Peyer's patch (tissue), 4 donors: ENCODE data around the gene OSR1. TPM values are rescaled to one million over a fixed set of nuclear protein-coding genes. Genes with fewer than 3 reads are reported as not detected.

Experiments
- DNase-seq, 3 donors: peaks; one replicate each; pipeline ENCODE4 v3.0.0-alpha.2; 2017 to 2019
- H3K27ac ChIP-seq, 4 donors: fragments of 200-600 bp; sonication (generic); one replicate each; pipeline ENCODE4 v1.5.1; 2016 to 2019
- H3K27me3 ChIP-seq, 2 donors: fragments of 200-600 bp; sonication (generic); one replicate each; pipeline ENCODE4 v1.5.1; 2019
- H3K36me3 ChIP-seq, 3 donors: fragments of 200-600 bp; sonication (generic); one replicate each; pipeline ENCODE4 v1.5.1; 2016 to 2019
- H3K4me1 ChIP-seq, 4 donors: fragments of 200-600 bp; sonication (generic); one replicate each; pipeline ENCODE4 v1.5.1; 2016 to 2019
- H3K4me3 ChIP-seq, 4 donors: fragments of 200-600 bp; sonication (generic); 1 replicate in 3 of 4; 2 replicates in 1 of 4; pipeline ENCODE4 v1.5.1; 2016 to 2019; ENCODE audit warnings: mild to moderate bottlenecking in 1 of 4
- H3K9me3 ChIP-seq, 4 donors: fragments of 200-600 bp; sonication (generic); one replicate each; pipeline ENCODE4 v1.5.1; 2016 to 2019; ENCODE audit warnings: mild to moderate bottlenecking in 1 of 4
- POLR2A ChIP-seq, 2 donors: fragments of 450-650 bp; IDR thresholded peaks; one replicate each; pipeline ENCODE4 v1.5.1; 2017; ENCODE audit warnings: antibody characterized with exemption in 2 of 2, mild to moderate bottlenecking in 2 of 2, moderate library complexity in 2 of 2
- total RNA-seq, 4 donors: library from RNA; depleted of rRNA; stranded (reverse); fragments of >200 nt; gene quantifications; one replicate each; pipeline ENCODE4 v1.1.0, GENCODE V29; 2016
- TF ChIP-seq, protein P1 (sequence below), 6 experiments: fragments of 450-650 bp in 4 of 6; fragments of 200-600 bp in 2 of 6; sonication (generic) in 1 of 6; IDR thresholded peaks; one replicate each; pipeline ENCODE4 v1.5.1; 2017 to 2019; ENCODE audit warnings: antibody characterized with exemption in 6 of 6, mild to moderate bottlenecking in 3 of 6, moderate library complexity in 1 of 6

The OSR1 gene
- total RNA-seq, 4 donors from 2014 or later = 3.9 to 14.9 (median 7.0) TPM

DNA sequence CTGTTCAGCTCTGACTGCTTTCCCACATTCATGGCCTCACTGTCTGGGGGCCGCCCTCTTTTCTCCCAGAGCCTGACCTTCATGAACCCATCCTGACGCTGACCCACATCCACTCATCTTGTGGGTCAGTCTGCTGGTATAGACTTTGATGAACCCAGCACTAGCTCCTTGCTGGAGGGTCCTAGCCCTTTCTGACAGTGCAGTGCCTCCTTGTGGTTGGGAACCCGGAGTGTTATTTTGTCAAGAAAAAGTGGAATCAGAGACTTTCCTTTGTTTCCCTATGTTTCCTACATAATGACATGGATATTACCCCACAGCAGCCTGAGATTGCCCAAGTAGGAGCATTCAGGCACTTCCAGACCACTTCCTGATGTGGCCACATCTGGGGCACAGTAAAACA lies 19.3 kb upstream of the OSR1 start:
- DNase-seq = no peak
- H3K27me3 ChIP-seq = no peaks in the 10 kb centered on the region
- H3K9me3 ChIP-seq = no peaks in the 10 kb centered on the region
- H3K4me1 ChIP-seq = no peaks in the 10 kb centered on the region
- no peaks in the 10 kb centered on the region for H3K36me3 ChIP-seq
- H3K4me3 ChIP-seq = no peak overlapping the region
- no peak for TF ChIP-seq POLR2A (IDR thresholded peaks at IDR 0.05)
- TF ChIP-seq, protein P1, sequence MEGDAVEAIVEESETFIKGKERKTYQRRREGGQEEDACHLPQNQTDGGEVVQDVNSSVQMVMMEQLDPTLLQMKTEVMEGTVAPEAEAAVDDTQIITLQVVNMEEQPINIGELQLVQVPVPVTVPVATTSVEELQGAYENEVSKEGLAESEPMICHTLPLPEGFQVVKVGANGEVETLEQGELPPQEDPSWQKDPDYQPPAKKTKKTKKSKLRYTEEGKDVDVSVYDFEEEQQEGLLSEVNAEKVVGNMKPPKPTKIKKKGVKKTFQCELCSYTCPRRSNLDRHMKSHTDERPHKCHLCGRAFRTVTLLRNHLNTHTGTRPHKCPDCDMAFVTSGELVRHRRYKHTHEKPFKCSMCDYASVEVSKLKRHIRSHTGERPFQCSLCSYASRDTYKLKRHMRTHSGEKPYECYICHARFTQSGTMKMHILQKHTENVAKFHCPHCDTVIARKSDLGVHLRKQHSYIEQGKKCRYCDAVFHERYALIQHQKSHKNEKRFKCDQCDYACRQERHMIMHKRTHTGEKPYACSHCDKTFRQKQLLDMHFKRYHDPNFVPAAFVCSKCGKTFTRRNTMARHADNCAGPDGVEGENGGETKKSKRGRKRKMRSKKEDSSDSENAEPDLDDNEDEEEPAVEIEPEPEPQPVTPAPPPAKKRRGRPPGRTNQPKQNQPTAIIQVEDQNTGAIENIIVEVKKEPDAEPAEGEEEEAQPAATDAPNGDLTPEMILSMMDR (IDR thresholded peaks at IDR 0.05) = no peak
- H3K27ac ChIP-seq = no peak overlapping the region

DNA sequence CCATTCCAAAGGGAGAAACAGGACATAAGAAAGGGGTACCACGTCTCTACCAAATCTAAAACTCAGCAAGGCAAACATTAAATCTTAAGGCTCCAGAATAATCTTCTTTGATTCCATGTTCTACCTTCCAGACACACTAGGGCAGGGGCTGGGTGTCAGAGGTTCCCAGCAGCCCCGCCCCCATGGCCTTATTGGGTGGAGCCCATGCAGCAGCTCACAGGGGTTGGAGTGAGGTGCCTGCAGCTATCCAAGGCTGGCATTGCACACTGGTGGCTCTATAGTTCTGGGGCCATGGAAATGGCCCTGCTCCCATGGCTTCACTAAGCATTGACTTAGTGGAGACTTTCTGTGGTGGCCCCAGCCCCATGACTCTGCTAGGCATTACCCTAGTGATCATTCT lies 14.9 kb upstream of the OSR1 start:
- no peak for DNase-seq
- TF ChIP-seq, protein P1 (IDR thresholded peaks at IDR 0.05) = no peak
- TF ChIP-seq POLR2A (IDR thresholded peaks at IDR 0.05) = no peak
- H3K27ac ChIP-seq = no peak overlapping the region
- no peaks in the 10 kb centered on the region for H3K36me3 ChIP-seq
- no peaks in the 10 kb centered on the region for H3K27me3 ChIP-seq
- no peaks in the 10 kb centered on the region for H3K9me3 ChIP-seq
- H3K4me3 ChIP-seq = no peak overlapping the region
- no peaks in the 10 kb centered on the region for H3K4me1 ChIP-seq

GRCh38 chr2:19371996-19372582 lies 13.7 kb upstream of the OSR1 start:
- Histone ChIP-seq H3K9me3 (no peaks in the 10 kb centered on the region), H3K27me3 (no peaks in the 10 kb centered on the region), H3K36me3 (no peaks in the 10 kb centered on the region), H3K4me1 (no peaks in the 10 kb centered on the region), H3K4me3 (no peak overlapping the region), H3K27ac (no peak overlapping the region)
- TF ChIP-seq, protein P1 (IDR thresholded peaks at IDR 0.05) = no peak
- no peak for TF ChIP-seq POLR2A (IDR thresholded peaks at IDR 0.05)
- DNase-seq = no peak

GRCh38 chr2:19369341-19369955 lies 11.0 kb upstream of the OSR1 start:
- TF ChIP-seq, protein P1 (IDR thresholded peaks at IDR 0.05) = peak in 2 of 6 experiments; percentile 6 to 25
- TF ChIP-seq POLR2A (IDR thresholded peaks at IDR 0.05) = no peak
- Histone ChIP-seq H3K36me3 (no peaks in the 10 kb centered on the region), H3K4me1 (no peaks in the 10 kb centered on the region), H3K4me3 (no peak overlapping the region), H3K27ac (no peak overlapping the region), H3K9me3 (no peaks in the 10 kb centered on the region), H3K27me3 (no peaks in the 10 kb centered on the region)
- no peak for DNase-seq

DNA sequence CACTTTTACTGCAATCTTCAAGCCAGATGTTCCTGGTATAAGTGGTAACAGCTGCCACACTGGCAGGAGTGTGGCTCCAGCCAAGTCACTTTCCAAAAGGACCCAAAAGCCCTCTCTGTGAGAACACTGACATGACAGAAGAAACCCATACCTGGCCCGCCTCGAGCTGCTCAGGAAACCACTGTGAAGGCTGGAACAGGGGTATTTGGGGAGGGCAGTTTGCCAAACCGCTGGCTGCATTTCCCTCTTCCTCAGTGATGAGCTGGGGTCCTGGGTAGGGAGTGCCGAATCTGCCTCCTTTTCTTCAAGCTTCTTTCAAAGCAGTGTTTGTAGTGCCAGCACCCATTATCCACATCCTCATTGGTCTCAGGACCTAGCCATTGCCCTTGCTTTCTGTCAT lies 10.3 kb upstream of the OSR1 start:
- Histone ChIP-seq H3K36me3 (no peaks in the 10 kb centered on the region), H3K9me3 (no peaks in the 10 kb centered on the region), H3K4me1 (no peaks in the 10 kb centered on the region), H3K4me3 (no peak overlapping the region), H3K27ac (no peak overlapping the region), H3K27me3 (no peaks in the 10 kb centered on the region)
- DNase-seq = no peak
- no peak for TF ChIP-seq POLR2A (IDR thresholded peaks at IDR 0.05)
- TF ChIP-seq, protein P1 (IDR thresholded peaks at IDR 0.05) = no peak
